NCI-H524 (cell line): ENCODE measurements around the gene OR10G3.
"Not testable (repeated sequence)": the region's sequence is repeated elsewhere in the genome, so short reads cannot be mapped to it uniquely, and the experiment has no call there.

ENCODE experiments used
- DNase-seq, 2 experiments: peaks; one replicate each; lab custom pipeline; 2025; lab: John Stamatoyannopoulos, UW

The OR10G3 gene

GRCh38 chr14:21579976-21580375 lies at the start of gene OR10G3:
Gene OR10G3 (minus strand): TSS chr14:21580076. CDS start chr14:21570744, 9,332 bp downstream.
- no peak for DNase-seq

- peak in 1 of 2 experiments; percentile 8 for DNase-seq
Measured at GRCh38 chr14:21626491-21627230, 46.8 kb upstream of the OR10G3 start.

- DNase-seq: no peak
Measured at GRCh38 chr14:21617614-21618013, 37.7 kb upstream of the OR10G3 start.

- no peak for DNase-seq
Measured at GRCh38 chr14:21614240-21614639, 34.4 kb upstream of the OR10G3 start.

GRCh38 chr14:21612324-21612723 lies 32.4 kb upstream of the OR10G3 start:
- DNase-seq: no peak

GRCh38 chr14:21602181-21602580 lies 22.3 kb upstream of the OR10G3 start:
- DNase-seq: not testable (repeated sequence)

- no peak for DNase-seq
Measured at GRCh38 chr14:21589317-21589716, 9.4 kb upstream of the OR10G3 start.

- DNase-seq: no peak
Measured at GRCh38 chr14:21575661-21576060, 4.2 kb downstream of the OR10G3 start.

GRCh38 chr14:21572604-21573003 lies 7.3 kb downstream of the OR10G3 start:
- DNase-seq: no peak

- DNase-seq: no peak
Measured at GRCh38 chr14:21558703-21559170, 21.1 kb downstream of the OR10G3 start.

GRCh38 chr14:21557084-21557901 lies 22.6 kb downstream of the OR10G3 start:
- DNase-seq: peak; percentile 92 to 93

GRCh38 chr14:21556378-21557083 lies 23.3 kb downstream of the OR10G3 start:
- no peak for DNase-seq

GRCh38 chr14:21553266-21553665 lies 26.6 kb downstream of the OR10G3 start:
- DNase-seq: no peak

GRCh38 chr14:21544588-21544987 lies 35.3 kb downstream of the OR10G3 start:
- DNase-seq: not testable (repeated sequence)

GRCh38 chr14:21543963-21544362 lies 35.9 kb downstream of the OR10G3 start:
- no peak for DNase-seq

- peak in 1 of 2 experiments; percentile 40 for DNase-seq
Measured at GRCh38 chr14:21543521-21543960, 36.3 kb downstream of the OR10G3 start.

GRCh38 chr14:21541413-21542074 lies 38.3 kb downstream of the OR10G3 start:
- DNase-seq: no peak

GRCh38 chr14:21539189-21539940 lies 40.5 kb downstream of the OR10G3 start:
- DNase-seq: no peak

- no peak for DNase-seq
Measured at GRCh38 chr14:21537090-21537424, 42.8 kb downstream of the OR10G3 start.

- peak in 1 of 2 experiments; percentile 35 for DNase-seq
Measured at GRCh38 chr14:21536418-21537089, 43.3 kb downstream of the OR10G3 start.
